H1 (cell line): ENCODE measurements around the gene CNGA1. TPM values are rescaled to one million over a fixed set of nuclear protein-coding genes. Genes with fewer than 3 reads are reported as not detected.

Experiments
- CTCF ChIA-PET: fragments of 300-600 bp; sonication (Branson Sonifier 250); formaldehyde crosslinking; loops from one replicate; lab custom pipeline; 2021; ENCODE audit not compliant: partially characterized antibody; lab: Charles Lee
- POLR2A ChIA-PET: fragments of 300-600 bp; sonication (Branson Sonifier 250); formaldehyde crosslinking; loops from one replicate; lab custom pipeline; 2021; ENCODE audit warnings: inconsistent platforms; ENCODE audit not compliant: partially characterized antibody; lab: Charles Lee
- DNase-seq, 2 experiments: peaks; one replicate each; pipeline versions ENCODE4 v3.0.0 to v3.0.0-alpha.2; 2010 to 2022; ENCODE audit warnings: low spot score in 2 of 2, low read depth in 1 of 2, mixed read lengths in 1 of 2
- FAIRE-seq: peaks from 2 replicates; lab custom pipeline; 2011; peaks lifted over from hg19 to GRCh38; lab: Jason Lieb, UNC
- H2AFZ ChIP-seq: 2 replicates; pipeline ENCODE4 v1.8.1; 2012; ENCODE audit warnings: low read length, inconsistent platforms
- H2AK5ac ChIP-seq: 2 replicates; pipeline ENCODE4 v1.6.1; 2013; ENCODE audit warnings: low read depth, low read length
- H2BK120ac ChIP-seq: replicated peaks from 2 replicates; pipeline ENCODE3; 2013; ENCODE audit warnings: low read depth, low read length, inconsistent platforms
- H2BK12ac ChIP-seq: 2 replicates; pipeline ENCODE4 v1.6.1; 2013; ENCODE audit warnings: low read depth, low read length
- H2BK15ac ChIP-seq: 2 replicates; pipeline ENCODE4 v1.6.1; 2013; ENCODE audit warnings: low read length
- H2BK20ac ChIP-seq: 2 replicates; pipeline ENCODE4 v1.6.1; 2013; ENCODE audit warnings: low read length
- H2BK5ac ChIP-seq: 2 replicates; pipeline ENCODE4 v1.6.1; 2013; ENCODE audit warnings: low read depth, low read length
- H3K14ac ChIP-seq: 2 replicates; pipeline ENCODE4 v1.6.1; 2013; ENCODE audit warnings: inconsistent platforms; ENCODE audit not compliant: insufficient read length
- H3K18ac ChIP-seq: 2 replicates; pipeline ENCODE4 v1.6.1; 2013; ENCODE audit warnings: low read length; ENCODE audit errors: extremely low read depth
- H3K23ac ChIP-seq: 2 replicates; pipeline ENCODE4 v1.6.1; 2013; ENCODE audit warnings: inconsistent platforms; ENCODE audit not compliant: insufficient read length
- H3K23me2 ChIP-seq: 2 replicates; pipeline ENCODE4 v1.6.1; 2013; ENCODE audit warnings: low read depth, low read length
- H3K27ac ChIP-seq: 2 replicates; pipeline ENCODE4 v1.6.1; 2011; ENCODE audit warnings: low read depth, low read length, inconsistent platforms
- H3K27me3 ChIP-seq, 4 experiments: replicated peaks in 1 of 4; 1 replicate in 1 of 4; 2 replicates in 3 of 4; pipeline versions ENCODE4 v1.6.1 to v1.8.1; 2011 to 2013; ENCODE audit warnings: low read length in 3 of 4, mild to moderate bottlenecking in 3 of 4, inconsistent platforms in 2 of 4, mixed read lengths in 2 of 4, moderate library complexity in 1 of 4; ENCODE audit not compliant: control insufficient read depth in 3 of 4, insufficient read depth in 3 of 4; ENCODE audit errors: extremely low read depth in 1 of 4
- H3K36me3 ChIP-seq, 4 experiments: 2 replicates each; pipeline versions ENCODE4 v1.6.1 to v1.8.1; 2011 to 2013; ENCODE audit warnings: mild to moderate bottlenecking in 4 of 4, low read length in 3 of 4, moderate library complexity in 2 of 4, control low read depth in 1 of 4, inconsistent platforms in 1 of 4; ENCODE audit not compliant: insufficient read depth in 4 of 4, control insufficient read depth in 2 of 4
- H3K4ac ChIP-seq: replicated peaks from 2 replicates; pipeline ENCODE3; 2013; ENCODE audit warnings: low read length, low read depth, mixed read lengths, inconsistent platforms; ENCODE audit not compliant: insufficient read length
- H3K4me1 ChIP-seq, 4 experiments: replicated peaks in 1 of 4; 1 replicate in 1 of 4; 2 replicates in 3 of 4; pipeline versions ENCODE4 v1.6.1 to v1.8.1; 2011 to 2013; ENCODE audit warnings: low read length in 3 of 4, inconsistent platforms in 2 of 4, mixed read lengths in 1 of 4; ENCODE audit not compliant: insufficient read depth in 4 of 4, control insufficient read depth in 3 of 4
- H3K4me2 ChIP-seq, 2 experiments: 2 replicates each; pipeline versions ENCODE4 v1.6.1 to v1.8.1; 2011 to 2013; ENCODE audit warnings: low read depth in 2 of 2, low read length in 2 of 2, control low read depth in 1 of 2, inconsistent platforms in 1 of 2, mild to moderate bottlenecking in 1 of 2; ENCODE audit not compliant: insufficient read depth in 1 of 2
- H3K4me3 ChIP-seq, 4 experiments: fragments of 200-600, 300-600 bp in 1 of 4; sonication (generic), shearing (Covaris generic), sonication (Bioruptor Twin) in 1 of 4; 2 replicates each; pipeline versions ENCODE4 v1.5.1 to v1.8.1; 2011 to 2016; ENCODE audit warnings: low read length in 4 of 4, low read depth in 3 of 4, control low read depth in 2 of 4, inconsistent platforms in 2 of 4, mild to moderate bottlenecking in 2 of 4, mixed read lengths in 1 of 4, moderate library complexity in 1 of 4; ENCODE audit not compliant: insufficient read depth in 2 of 4; ENCODE audit errors: extremely low read depth in 1 of 4
- H3K56ac ChIP-seq: replicated peaks from 2 replicates; pipeline ENCODE3; 2013; ENCODE audit warnings: low read depth, mild to moderate bottlenecking, mixed read lengths, low read length, inconsistent platforms; ENCODE audit not compliant: insufficient read length
- H3K79me1 ChIP-seq: 2 replicates; pipeline ENCODE4 v1.6.1; 2013; ENCODE audit warnings: low read depth, low read length, control low read depth
- H3K79me2 ChIP-seq, 2 experiments: 2 replicates each; pipeline versions ENCODE4 v1.6.1 to v1.8.1; 2012 to 2013; ENCODE audit warnings: low read length in 2 of 2, mild to moderate bottlenecking in 2 of 2, inconsistent platforms in 1 of 2; ENCODE audit not compliant: insufficient read depth in 2 of 2, control insufficient read depth in 1 of 2
- H3K9ac ChIP-seq, 4 experiments: replicated peaks in 1 of 4; 1 replicate in 1 of 4; 2 replicates in 3 of 4; pipeline versions ENCODE4 v1.6.1 to v1.8.1; 2011 to 2013; ENCODE audit warnings: low read depth in 3 of 4, low read length in 3 of 4, control low read depth in 2 of 4, mild to moderate bottlenecking in 2 of 4, moderate library complexity in 2 of 4, inconsistent platforms in 1 of 4; ENCODE audit errors: extremely low read depth in 1 of 4
- H3K9me3 ChIP-seq, 2 experiments: 2 replicates each; pipeline versions ENCODE4 v1.6.1 to v1.8.1; 2012 to 2013; ENCODE audit warnings: mild to moderate bottlenecking in 2 of 2, moderate library complexity in 2 of 2, control low read depth in 1 of 2, inconsistent platforms in 1 of 2, low read depth in 1 of 2, low read length in 1 of 2, mixed read lengths in 1 of 2; ENCODE audit not compliant: insufficient read depth in 2 of 2
- H4K20me1 ChIP-seq, 2 experiments: replicated peaks in 1 of 2; 2 replicates each; pipeline versions ENCODE3 to v1.8.1; 2011 to 2013; ENCODE audit warnings: inconsistent platforms in 2 of 2, low read length in 2 of 2, mild to moderate bottlenecking in 1 of 2; ENCODE audit not compliant: insufficient read depth in 2 of 2, control insufficient read depth in 1 of 2
- H4K5ac ChIP-seq: 2 replicates; pipeline ENCODE4 v1.6.1; 2013; ENCODE audit warnings: low read length, low read depth, mixed read lengths, inconsistent platforms; ENCODE audit not compliant: insufficient read length
- H4K8ac ChIP-seq: 2 replicates; pipeline ENCODE4 v1.8.0; 2013; ENCODE audit warnings: mild to moderate bottlenecking, moderate library complexity, low read length, inconsistent platforms; ENCODE audit not compliant: insufficient read depth; ENCODE audit errors: extremely low read depth
- H4K91ac ChIP-seq: replicated peaks from 2 replicates; pipeline ENCODE3; 2013; ENCODE audit warnings: low read length, mixed read lengths, inconsistent platforms; ENCODE audit not compliant: insufficient read length
- CBX8 ChIP-seq: fragments of 300-800, 300-1000 bp; sonication (generic); IDR thresholded peaks from 2 replicates; pipeline ENCODE4 v1.7.1; 2016; ENCODE audit warnings: low read depth, low read length, borderline replicate concordance
- CHD2 ChIP-seq: IDR thresholded peaks from 2 replicates; pipeline ENCODE4 v1.6.1; 2012; ENCODE audit warnings: low read length, improper control_type of control experiment
- CREB1 ChIP-seq: IDR thresholded peaks from 2 replicates; pipeline ENCODE4 v1.6.1; 2012; ENCODE audit warnings: inconsistent platforms
- EGR1 ChIP-seq: IDR thresholded peaks from 2 replicates; pipeline ENCODE4 v1.6.1; 2011; ENCODE audit warnings: low read depth, low read length, borderline replicate concordance
- EZH2 ChIP-seq: fragments of 200-600 bp; sonication (generic); IDR thresholded peaks from 2 replicates; pipeline ENCODE4 v1.7.1; 2012; ENCODE audit warnings: low read depth, mild to moderate bottlenecking, moderate library complexity, low read length, inconsistent platforms; ENCODE audit not compliant: severe bottlenecking
- HDAC2 ChIP-seq, 2 experiments: fragments of 300-600 bp in 1 of 2; sonication (generic) in 1 of 2; IDR thresholded peaks; 2 replicates each; pipeline ENCODE4 v1.6.1; 2011 to 2012; ENCODE audit warnings: low read depth in 2 of 2, low read length in 2 of 2, mild to moderate bottlenecking in 2 of 2, moderate library complexity in 2 of 2, borderline replicate concordance in 1 of 2, inconsistent platforms in 1 of 2
- KDM4A ChIP-seq: IDR thresholded peaks from one replicate; pipeline ENCODE4 v1.7.1; 2012; ENCODE audit warnings: low read depth, mild to moderate bottlenecking, moderate library complexity, low read length, inconsistent platforms; ENCODE audit not compliant: severe bottlenecking
- TEAD4 ChIP-seq: IDR thresholded peaks from 2 replicates; pipeline ENCODE4 v1.6.1; 2012; ENCODE audit warnings: low read depth, low read length, inconsistent platforms, mixed read lengths
- WGBS, 2 experiments: shearing (Covaris generic) in 1 of 2; methylation state at CpG; one replicate each; pipeline versions ENCODE4 v1.1.6 to v1.1.7; 2013 to 2015; ENCODE audit warnings: low lambda C conversion rate in 2 of 2, mixed read lengths in 2 of 2, inconsistent platforms in 1 of 2, low coverage in 1 of 2, missing lambda C conversion rate in 1 of 2; ENCODE audit not compliant: insufficient replicate concordance in 2 of 2, insufficient coverage in 1 of 2, insufficient read length in 1 of 2; ENCODE audit errors: extremely low coverage in 1 of 2, missing lambda C conversion rate in 1 of 2; 5-methylcytosine and 5-hydroxymethylcytosine counted together
- polyA plus RNA-seq, 7 experiments: library from polyadenylated mRNA; depleted of rRNA in 3 of 7; stranded (reverse) in 5 of 7; unstranded in 2 of 7; fragments of >200 nt in 5 of 7; fragments of 200-250 nt in 2 of 7; gene quantifications; 1 replicate in 5 of 7; 2 replicates in 1 of 7; 4 replicates in 1 of 7; pipeline versions ENCODE4 v1.2.1 to v1.2.3, GENCODE V29; 2011 to 2013; ENCODE audit warnings: missing spikeins in 2 of 7, mixed read lengths in 2 of 7
- total RNA-seq: library from RNA; stranded (reverse); fragmentation: NEBNext Ultra II Directional; extraction: Animal tissue kit (Norgen Biotek cat#: 25700); gene quantifications from 2 replicates; pipeline ENCODE4 v1.2.1, GENCODE V29; 2021

The CNGA1 gene
- total and polyA plus RNA-seq, 2 of the 8 experiments (the other 6 are each of a cell fraction or from before 2014, with no cell fraction given), result 0.17 to 0.54 TPM

- Histone ChIP-seq H2AFZ (peak overlapping the region; percentile 99), H3K4me2 (peak overlapping the region; percentile 73 to 100), H4K91ac (no peak overlapping the region), H3K79me1 (no peaks in the 10 kb centered on the region), H4K8ac (no peak overlapping the region), H3K4me1 (peaks cover 0 to 2% (median 0%) of the 10 kb centered on the region in 4 experiments; a peak in 1 of 7 replicates), H2BK12ac (0 out of 2 replicates have a peak overlapping the region, but pooled peaks have one; percentile 10), H3K9me3 (no peaks in the 10 kb centered on the region), H3K14ac (no peak overlapping the region), H3K4me3 (peak overlapping the region; percentile 46 to 93 (median 84)), H3K27ac (no peak overlapping the region), H2BK120ac (no peak overlapping the region), H2BK15ac (no peak overlapping the region), H2AK5ac (no peak overlapping the region), H3K23me2 (peaks cover 9% of the 10 kb centered on the region; the same call in 1 of the 2 replicates), H2BK20ac (no peak overlapping the region), H3K18ac (no peak overlapping the region; the same call in 1 of the 2 replicates), H3K4ac (peak overlapping the region; percentile 61), H3K79me2 (no peaks in the 10 kb centered on the region), H3K23ac (no peak overlapping the region), H3K27me3 (peaks cover 0 to 14% (median 6%) of the 10 kb centered on the region in 4 experiments; a peak in 5 of 7 replicates), H4K20me1 (no peaks in the 10 kb centered on the region), H2BK5ac (no peak overlapping the region), H3K9ac (peak overlapping the region in 3 of 4 experiments; percentile 26 to 63 (median 43); a peak in 5 of 7 replicates), H3K56ac (no peak overlapping the region)
- ChIA-PET CTCF (interaction anchor here (2.3 to 3.9 kb wide), 2 partner anchors 16 to 91 kb away, joined by 8 to 45 read pairs; no protein-coding TSS in a partner anchor), POLR2A (no interaction called here)
- 3% methylated on average over 25 of the region's 35 CpGs; no CpG with 5 or more reads in 1 of the 2 experiments for WGBS, 2 experiments
- no peak for TF ChIP-seq CBX8
- TF ChIP-seq TEAD4, result no peak
- TF ChIP-seq EZH2, result peak; percentile 37
- TF ChIP-seq KDM4A, result peak; percentile 68
- 0 out of 2 replicates have a peak, but pooled peaks have one; percentile 47 for TF ChIP-seq EGR1
- TF ChIP-seq CREB1, result peak; percentile 53; the same call in 1 of the 2 replicates
- peak in 1 of 2 experiments; percentile 34; a peak in 1 of 4 replicates for TF ChIP-seq HDAC2 (IDR thresholded peaks at IDR 0.05; ENCODE audit: borderline replicate concordance in 1 of 2, low read depth in 2 of 2, low read length in 2 of 2)
- TF ChIP-seq CHD2, result peak; percentile 40; the same call in 1 of the 2 replicates
- TF ChIP-seq, all 59 proteins: peak for 6
- H3K36me3 ChIP-seq, result no peaks in the 10 kb centered on the region
- FAIRE-seq (no peak), DNase-seq (peak in 1 of 2 experiments; percentile 72)
- no peak overlapping the region for H4K5ac ChIP-seq
These were observed 659 bp upstream of the CNGA1 start for GRCh38 chr4:48017108-48017571.
